GM20000 (cell line): Measurements from ENCODE around the gene CDCA3.

ENCODE experiments used
- DNase-seq: peaks from one replicate; pipeline ENCODE4 v3.0.0; 2012; ENCODE audit warnings: low spot score
- TF ChIP-seq, protein P1 (sequence below): IDR thresholded peaks from 2 replicates; pipeline ENCODE4 v1.5.1; 2012; ENCODE audit warnings: mild to moderate bottlenecking, control low read depth; ENCODE audit errors: extremely low read depth, missing control alignments

The CDCA3 gene

DNA sequence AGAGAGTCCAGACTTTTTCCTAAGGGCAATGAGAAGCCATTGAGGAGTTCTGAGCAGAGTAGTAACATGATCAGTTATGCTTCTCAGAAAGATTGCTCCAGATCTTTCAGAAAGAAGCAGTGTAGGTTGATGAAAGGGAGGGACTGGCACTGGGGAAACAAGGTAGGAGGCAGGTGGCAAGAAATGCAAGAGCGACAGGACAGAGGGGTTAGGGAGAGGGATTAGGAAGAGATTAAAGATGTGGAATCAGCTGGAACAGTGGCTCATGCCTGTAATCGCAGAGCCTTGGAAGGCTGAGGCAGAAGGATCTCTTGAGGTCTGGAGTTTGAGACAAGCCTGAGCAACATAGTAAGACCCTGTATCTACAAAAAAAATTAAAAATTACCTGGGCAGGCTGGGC lies 3.4 kb downstream of the CDCA3 start:
- TF ChIP-seq, protein P1, sequence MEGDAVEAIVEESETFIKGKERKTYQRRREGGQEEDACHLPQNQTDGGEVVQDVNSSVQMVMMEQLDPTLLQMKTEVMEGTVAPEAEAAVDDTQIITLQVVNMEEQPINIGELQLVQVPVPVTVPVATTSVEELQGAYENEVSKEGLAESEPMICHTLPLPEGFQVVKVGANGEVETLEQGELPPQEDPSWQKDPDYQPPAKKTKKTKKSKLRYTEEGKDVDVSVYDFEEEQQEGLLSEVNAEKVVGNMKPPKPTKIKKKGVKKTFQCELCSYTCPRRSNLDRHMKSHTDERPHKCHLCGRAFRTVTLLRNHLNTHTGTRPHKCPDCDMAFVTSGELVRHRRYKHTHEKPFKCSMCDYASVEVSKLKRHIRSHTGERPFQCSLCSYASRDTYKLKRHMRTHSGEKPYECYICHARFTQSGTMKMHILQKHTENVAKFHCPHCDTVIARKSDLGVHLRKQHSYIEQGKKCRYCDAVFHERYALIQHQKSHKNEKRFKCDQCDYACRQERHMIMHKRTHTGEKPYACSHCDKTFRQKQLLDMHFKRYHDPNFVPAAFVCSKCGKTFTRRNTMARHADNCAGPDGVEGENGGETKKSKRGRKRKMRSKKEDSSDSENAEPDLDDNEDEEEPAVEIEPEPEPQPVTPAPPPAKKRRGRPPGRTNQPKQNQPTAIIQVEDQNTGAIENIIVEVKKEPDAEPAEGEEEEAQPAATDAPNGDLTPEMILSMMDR = no peak
- DNase-seq = no peak

DNA sequence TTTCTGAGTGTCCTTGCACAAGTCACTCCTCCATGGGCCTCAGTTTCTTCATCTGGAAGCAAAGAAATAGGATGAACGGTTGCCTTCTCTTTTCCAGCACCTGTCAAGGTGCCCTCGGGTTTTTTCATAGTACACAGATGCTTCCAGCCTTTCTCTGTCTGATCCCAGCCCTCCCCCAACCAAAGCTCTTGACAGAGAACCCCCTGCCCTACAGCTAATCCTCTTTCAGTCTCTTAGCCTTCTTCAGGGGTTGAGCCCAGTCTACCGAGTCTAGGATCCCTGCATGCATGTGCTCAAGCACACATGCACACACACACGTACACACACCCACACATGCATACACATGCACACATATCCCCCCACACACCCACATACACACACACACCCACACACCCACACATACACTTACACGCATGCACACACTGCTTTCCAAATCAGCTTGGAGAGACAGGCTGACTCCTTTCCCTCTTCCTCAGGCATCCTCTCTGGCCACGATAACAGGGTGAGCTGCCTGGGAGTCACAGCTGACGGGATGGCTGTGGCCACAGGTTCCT lies 4.7 kb downstream of the CDCA3 start:
- no peak for DNase-seq
- TF ChIP-seq, protein P1 = no peak

DNA sequence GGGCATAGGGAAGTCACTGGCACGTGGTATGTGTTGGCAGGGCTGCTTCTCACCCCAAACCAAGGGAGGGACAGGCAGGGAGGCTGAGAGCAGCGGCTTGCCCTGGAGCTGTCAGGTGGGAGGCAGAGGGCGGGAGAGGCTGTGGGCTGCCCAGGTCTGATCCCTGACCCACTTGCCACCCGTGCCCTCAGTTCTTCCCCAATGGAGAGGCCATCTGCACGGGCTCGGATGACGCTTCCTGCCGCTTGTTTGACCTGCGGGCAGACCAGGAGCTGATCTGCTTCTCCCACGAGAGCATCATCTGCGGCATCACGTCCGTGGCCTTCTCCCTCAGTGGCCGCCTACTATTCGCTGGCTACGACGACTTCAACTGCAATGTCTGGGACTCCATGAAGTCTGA lies 5.7 kb downstream of the CDCA3 start:
- DNase-seq = no peak
- TF ChIP-seq, protein P1 = no peak

- TF ChIP-seq, protein P1 = no peak
- no peak for DNase-seq
Observed at GRCh38 chr12:6843118-6843902, 7.8 kb downstream of the CDCA3 start.

- TF ChIP-seq, protein P1 = no peak
- DNase-seq = no peak
Observed at GRCh38 chr12:6842075-6842474, 9.0 kb downstream of the CDCA3 start.

- TF ChIP-seq, protein P1 = no peak
- DNase-seq = no peak
Observed at GRCh38 chr12:6840761-6841515, 10.1 kb downstream of the CDCA3 start, which contains the start of gene GNB3. TSS of gene GNB3 (plus strand) at chr12:6840925. CDS start at chr12:6841288, 363 bp downstream.

DNA sequence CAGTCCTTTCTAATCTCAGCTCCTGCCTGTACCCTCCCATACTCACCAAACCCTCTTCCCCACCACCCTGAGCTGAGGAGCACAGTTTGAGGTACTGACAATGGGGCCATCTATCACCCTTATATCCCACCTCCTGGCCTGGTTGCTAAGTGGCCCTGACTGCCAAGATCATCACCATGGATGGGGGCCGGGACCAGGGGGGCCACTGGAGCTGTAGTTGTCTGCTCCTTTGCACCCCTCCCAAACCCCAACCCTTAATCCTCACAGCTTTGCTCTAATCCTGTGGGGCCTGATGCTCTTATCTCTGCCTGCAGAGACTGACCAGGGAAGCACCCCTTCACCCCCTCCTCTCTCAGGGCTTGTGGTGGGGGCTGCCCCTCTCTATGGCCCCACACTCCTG lies 10.8 kb downstream of the CDCA3 start:
- TF ChIP-seq, protein P1 = no peak
- DNase-seq = no peak
